ENCODE results near the gene STMN1.
A peak's percentile ranks its signal among the peaks of the same experiment; 100 is the strongest.

Gene STMN1

DNA sequence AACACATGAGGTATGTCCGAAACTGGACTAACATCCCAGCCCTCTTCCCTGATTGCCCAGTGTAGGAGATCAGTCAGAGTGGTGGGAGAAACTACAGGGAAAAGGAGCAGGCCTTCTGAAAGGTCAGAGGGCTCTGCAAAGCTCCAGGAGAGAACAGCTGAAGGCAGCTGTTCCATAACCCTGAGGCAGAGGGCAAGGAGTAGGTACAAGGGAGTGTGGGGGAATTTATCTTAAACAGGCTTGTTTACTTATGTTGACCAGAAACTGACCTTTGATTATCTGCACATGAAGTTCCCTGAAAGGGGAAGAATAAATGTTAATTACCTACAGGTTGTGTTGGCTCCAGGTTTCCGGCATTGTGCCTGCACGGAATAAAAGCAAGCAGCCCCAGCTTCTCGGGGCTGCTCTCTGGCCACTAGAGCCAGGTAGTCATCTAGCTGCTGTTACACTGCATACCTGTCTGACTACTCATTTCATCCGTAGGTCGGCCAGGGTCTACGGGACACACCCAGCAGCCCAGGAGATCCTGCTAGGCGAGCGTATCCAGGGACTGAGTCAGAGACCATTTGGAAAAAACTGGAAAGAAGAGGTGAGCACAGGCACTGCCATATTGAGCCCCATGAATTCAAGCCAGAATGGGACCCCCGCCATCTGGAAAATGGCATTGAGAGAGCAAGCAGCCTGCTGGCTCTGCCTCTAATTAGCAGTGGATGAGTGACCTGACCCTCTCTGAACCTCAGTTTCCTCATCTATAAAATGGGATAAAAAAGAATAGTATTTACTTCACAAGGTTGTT, 15.8 kb downstream of the STMN1 start:
- DNase-seq, result no peak

- no peak for DNase-seq
Observed at GRCh38 chr1:25889470-25889869, 16.7 kb downstream of the STMN1 start.

- DNase-seq, result no peak
Observed at GRCh38 chr1:25888426-25888987, 17.7 kb downstream of the STMN1 start.

- no peak for DNase-seq
Observed at GRCh38 chr1:25885602-25886001, 20.6 kb downstream of the STMN1 start.

DNA sequence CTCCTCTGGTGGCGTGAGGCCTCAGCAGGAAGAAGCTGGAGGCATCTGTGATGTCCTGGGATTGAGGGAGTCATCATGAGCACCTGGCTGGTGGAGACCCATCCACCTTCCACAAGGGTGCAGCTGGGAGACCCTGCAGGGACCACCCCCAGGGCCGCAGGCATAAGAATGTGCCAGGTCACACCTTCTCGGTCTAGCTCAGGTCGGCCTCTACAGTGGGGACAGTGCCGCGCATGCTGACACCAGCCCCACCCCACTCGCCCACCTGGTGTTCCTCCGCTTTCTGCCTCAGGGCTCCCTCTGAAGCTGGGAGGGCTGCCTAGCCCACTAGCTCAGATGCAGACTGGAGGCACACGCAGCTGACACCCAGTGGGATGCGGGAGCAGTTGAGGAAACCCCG, 25.0 kb downstream of the STMN1 start:
- no peak for DNase-seq

- DNase-seq, result no peak
Observed at GRCh38 chr1:25880518-25880917, 25.7 kb downstream of the STMN1 start.

DNA sequence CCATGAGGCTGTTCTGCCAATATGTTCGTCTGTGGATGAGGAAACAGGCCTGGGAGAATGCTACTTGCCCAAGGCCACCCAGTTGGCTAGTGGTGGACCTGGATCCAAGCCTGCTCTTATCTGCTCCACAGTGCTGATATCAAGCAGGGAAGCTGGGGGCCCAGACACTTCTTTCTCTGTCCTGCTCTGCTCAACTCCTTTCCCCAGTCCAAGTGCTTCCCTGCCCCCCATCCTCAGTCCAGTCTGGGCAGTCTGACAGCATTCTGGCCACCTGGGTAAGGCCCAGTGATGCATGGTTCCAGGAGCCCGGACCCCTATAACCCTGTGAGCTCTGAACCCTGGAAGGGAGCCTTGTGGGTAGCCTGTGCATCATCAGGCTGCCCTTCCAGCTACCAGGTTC, 26.5 kb downstream of the STMN1 start:
- no peak for DNase-seq

GRCh38 chr1:25878690-25879089, 27.5 kb downstream of the STMN1 start:
- no peak for DNase-seq

DNA sequence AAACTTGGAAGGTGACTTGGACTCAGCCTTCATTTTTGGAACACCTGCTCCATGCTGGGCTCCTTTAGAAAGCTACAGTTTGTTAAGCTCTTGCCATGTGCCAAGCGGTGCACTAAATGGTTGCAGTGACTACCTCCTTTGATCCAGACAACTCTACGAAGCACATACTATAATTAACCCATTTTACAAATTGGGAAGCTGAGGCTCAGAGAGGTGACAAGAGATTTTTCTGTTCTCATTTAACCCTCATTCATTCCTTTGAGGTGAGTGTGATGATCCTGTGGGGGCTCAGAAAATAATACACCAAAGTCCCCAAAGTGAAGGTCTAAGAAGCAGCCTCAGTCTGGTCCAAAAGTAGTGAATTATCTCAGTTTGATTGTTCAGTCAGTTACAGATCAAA, 29.1 kb downstream of the STMN1 start:
- no peak for DNase-seq

- no peak for DNase-seq
Observed at GRCh38 chr1:25876693-25877077, 29.5 kb downstream of the STMN1 start.

- DNase-seq, result no peak
Observed at GRCh38 chr1:25875856-25876692, 30.1 kb downstream of the STMN1 start.

DNA sequence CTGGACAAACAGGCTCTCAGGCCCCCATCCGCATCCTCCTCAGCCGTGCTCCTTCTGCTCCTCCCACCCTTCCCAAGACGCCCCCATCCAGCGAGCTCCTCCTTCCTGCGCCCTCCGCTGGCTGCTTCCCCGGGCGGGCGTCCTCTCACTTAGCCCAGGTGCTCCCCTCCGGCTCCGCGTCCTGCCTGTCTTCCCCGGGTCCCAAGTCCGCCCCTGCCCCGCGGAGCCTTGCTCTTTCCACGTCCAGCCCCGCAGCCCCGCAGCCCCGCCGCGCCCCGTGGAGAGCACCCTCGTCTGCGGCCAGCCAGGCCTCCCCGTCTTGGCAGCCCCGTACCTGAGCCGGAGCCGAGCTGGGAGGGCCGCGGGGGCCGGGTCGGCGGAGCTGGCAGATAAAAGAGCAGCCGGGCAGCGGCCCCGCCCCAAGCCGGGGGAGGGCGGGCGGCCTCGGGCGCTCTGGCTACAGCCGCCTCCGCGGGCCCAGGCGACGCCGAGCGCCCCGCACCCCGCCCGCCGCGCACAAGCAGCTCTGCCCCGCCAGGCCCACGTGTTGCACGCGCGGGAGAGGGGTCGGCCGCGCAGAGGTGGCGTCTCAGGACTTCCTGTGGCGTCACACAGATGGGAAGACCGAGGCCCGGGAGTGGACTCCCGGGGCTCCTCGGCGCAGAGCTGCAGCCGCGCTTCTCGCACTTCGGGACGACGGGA, 30.9 kb downstream of the STMN1 start, which contains the start of gene PAQR7:
Gene PAQR7 (minus strand): TSS at position 555 of the 702 bp plus-strand sequence. CDS start 11,869 bp downstream, outside the sequence.
- peak in 3 of 4 experiments; percentile 18 to 54 (median 40) for DNase-seq

- DNase-seq, result no peak
Observed at GRCh38 chr1:25874635-25875153, 31.5 kb downstream of the STMN1 start.

- no peak for DNase-seq
Observed at GRCh38 chr1:25874209-25874608, 32.0 kb downstream of the STMN1 start.

DNA sequence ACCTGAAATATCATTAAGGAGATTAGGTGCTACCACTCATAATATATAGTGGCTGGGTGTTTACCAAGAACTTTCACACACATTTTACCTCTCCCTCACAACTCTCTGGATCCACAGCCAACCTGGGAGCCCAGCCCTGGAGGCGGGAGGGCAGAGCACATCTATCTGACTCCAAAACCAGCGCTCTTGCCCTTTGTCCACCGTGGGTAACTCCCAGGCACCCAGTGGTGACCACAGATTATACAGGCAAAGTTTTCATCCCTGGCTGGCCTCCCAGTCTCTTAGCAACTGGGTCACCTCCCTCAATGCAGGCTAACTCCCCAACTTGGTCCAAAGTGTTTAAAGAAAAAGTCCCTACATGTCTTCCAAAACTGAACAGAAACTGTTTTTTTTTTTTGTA, 33.1 kb downstream of the STMN1 start:
- DNase-seq, result no peak

DNA sequence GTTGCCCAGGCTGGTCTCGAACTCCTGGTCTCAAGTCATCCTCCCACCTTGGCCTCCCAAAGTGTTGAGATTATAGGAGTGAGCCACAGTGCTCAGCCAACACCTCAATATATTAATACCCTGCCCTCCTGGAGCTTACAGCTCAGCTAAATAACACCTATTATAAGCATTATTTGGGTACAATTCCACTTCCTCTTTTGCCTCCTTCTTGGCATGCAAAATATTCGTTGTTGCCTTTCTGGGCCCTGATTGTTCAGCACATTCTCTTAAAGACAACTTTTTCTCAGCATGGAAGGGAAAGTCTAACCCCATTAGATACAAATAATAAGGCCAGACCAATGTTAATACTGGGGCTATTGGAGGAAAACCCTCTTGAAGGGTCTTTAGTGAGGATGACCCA, 33.5 kb downstream of the STMN1 start:
- no peak for DNase-seq

- no peak for DNase-seq
Observed at GRCh38 chr1:25871704-25872494, 34.3 kb downstream of the STMN1 start.

DNA sequence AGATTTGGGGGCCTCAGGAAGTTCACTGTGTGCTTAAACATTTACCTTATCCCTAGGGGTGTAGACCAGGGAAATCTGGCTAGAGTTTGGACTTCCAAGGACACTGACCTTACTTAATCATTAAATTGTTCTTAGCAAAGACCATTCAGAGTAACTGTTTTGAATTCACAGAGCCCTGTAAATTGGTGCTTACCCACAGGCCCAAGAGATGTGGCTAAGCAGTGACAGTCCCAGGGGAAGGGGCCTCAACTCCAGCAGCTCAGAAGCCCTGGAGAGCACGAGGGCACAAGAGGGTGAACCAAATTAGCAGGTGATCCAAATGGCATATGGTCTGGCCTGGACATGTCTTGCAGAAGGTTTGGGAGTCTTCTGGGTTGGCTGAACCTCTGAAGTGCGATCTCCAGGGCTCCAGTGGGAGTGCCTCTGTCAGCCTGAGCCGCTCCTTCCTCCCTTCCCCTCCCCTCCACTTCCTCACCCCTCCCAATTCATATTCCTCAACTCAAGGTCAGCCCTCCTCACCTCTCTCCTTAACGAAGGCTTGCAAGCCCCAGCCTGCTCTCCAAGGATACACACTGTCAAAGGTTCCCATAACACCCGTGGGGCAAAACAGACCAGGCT, 35.0 kb downstream of the STMN1 start:
- no peak for DNase-seq

- DNase-seq, result no peak
Observed at GRCh38 chr1:25870614-25871013, 35.6 kb downstream of the STMN1 start.

GRCh38 chr1:25869909-25870606, 36.2 kb downstream of the STMN1 start:
- no peak for DNase-seq
